HG03571 (cell line): ENCODE data around the gene CCL4.

ENCODE experiments used
- ATAC-seq: cut with Tn5 transposase; IDR thresholded peaks from one replicate; pipeline ENCODE4 v1.9.1; 2021; ENCODE audit not compliant: unreplicated experiment

Gene CCL4

GRCh38 chr17:36142806-36143205, 39.2 kb downstream of the CCL4 start:
- no peak for ATAC-seq

- ATAC-seq = no peak
Measured at GRCh38 chr17:36144014-36144413, 40.4 kb downstream of the CCL4 start.

- ATAC-seq = no peak
Measured at GRCh38 chr17:36144981-36145729, 41.5 kb downstream of the CCL4 start.

- ATAC-seq = no peak
Measured at GRCh38 chr17:36147601-36148000, 44.0 kb downstream of the CCL4 start.

- no peak for ATAC-seq
Measured at GRCh38 chr17:36148559-36149295, 45.1 kb downstream of the CCL4 start.

GRCh38 chr17:36149296-36149820, 45.7 kb downstream of the CCL4 start:
- ATAC-seq = no peak

- ATAC-seq = no peak
Measured at GRCh38 chr17:36151891-36152638, 48.4 kb downstream of the CCL4 start.

GRCh38 chr17:36152639-36153120, 49.1 kb downstream of the CCL4 start:
- no peak for ATAC-seq

GRCh38 chr17:36153895-36154610, 50.4 kb downstream of the CCL4 start:
- ATAC-seq = no peak
